ENCODE results near the gene ITSN1. TPM values are rescaled to one million over a fixed set of nuclear protein-coding genes. Genes with fewer than 3 reads are reported as not detected.

ITSN1 gene
- total and polyA plus RNA-seq, 3 donors from 2014 or later: 20.0 to 56.6 (median 48.4) TPM

DNA sequence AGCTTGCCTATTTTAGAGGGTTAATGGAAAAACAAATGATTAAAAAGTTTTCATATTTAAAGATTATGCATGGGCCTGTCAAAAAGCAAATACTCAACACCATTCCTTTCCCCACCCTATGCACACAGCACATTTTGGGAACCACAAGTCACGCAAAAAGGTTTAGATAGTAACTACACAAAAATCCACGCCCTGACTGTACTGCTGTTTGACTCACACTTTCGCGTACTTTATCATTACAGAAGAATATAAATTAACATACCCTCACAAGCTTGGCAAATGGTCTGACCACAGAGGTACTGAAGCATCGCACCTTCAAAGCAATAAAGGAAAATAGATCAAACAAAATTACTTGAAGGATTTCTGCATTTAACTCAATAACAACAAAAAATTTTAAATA, 271.9 kb downstream of the ITSN1 start:
- Histone ChIP-seq H3K9me3 (no peaks in the 10 kb centered on the region), H3K27ac (no peak overlapping the region), H3K4me1 (peaks cover 6% of the 10 kb centered on the region), H3K27me3 (no peaks in the 10 kb centered on the region), H3K36me3 (ENCODE audit: low read depth, missing control alignments) (no peaks in the 10 kb centered on the region), H3K4me3 (no peak overlapping the region)
- TF ChIP-seq, protein P1, sequence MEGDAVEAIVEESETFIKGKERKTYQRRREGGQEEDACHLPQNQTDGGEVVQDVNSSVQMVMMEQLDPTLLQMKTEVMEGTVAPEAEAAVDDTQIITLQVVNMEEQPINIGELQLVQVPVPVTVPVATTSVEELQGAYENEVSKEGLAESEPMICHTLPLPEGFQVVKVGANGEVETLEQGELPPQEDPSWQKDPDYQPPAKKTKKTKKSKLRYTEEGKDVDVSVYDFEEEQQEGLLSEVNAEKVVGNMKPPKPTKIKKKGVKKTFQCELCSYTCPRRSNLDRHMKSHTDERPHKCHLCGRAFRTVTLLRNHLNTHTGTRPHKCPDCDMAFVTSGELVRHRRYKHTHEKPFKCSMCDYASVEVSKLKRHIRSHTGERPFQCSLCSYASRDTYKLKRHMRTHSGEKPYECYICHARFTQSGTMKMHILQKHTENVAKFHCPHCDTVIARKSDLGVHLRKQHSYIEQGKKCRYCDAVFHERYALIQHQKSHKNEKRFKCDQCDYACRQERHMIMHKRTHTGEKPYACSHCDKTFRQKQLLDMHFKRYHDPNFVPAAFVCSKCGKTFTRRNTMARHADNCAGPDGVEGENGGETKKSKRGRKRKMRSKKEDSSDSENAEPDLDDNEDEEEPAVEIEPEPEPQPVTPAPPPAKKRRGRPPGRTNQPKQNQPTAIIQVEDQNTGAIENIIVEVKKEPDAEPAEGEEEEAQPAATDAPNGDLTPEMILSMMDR (IDR thresholded peaks at IDR 0.05): no peak
- DNase-seq: no peak
- 76 to 87% methylated on average over 5 of the region's 5 CpGs for WGBS, 2 donors
- intact Hi-C loops (cut with DNase I; ENCODE audit: low total_unique reads): no loop called here

GRCh38 chr21:33915368-33916199, 273.3 kb downstream of the ITSN1 start, which contains the start of gene ATP5PO:
ATP5PO (minus strand) TSS chr21:33915804; CDS start chr21:33915763, 41 bp downstream.
- H3K9me3 ChIP-seq: no peaks in the 10 kb centered on the region
- peak within 1 kb of the TSS; percentile 79 to 98 for H3K4me3 ChIP-seq
- intact Hi-C loops (cut with DNase I; ENCODE audit: low total_unique reads): no loop called here
- DNase-seq: peak; percentile 98
- H3K36me3 ChIP-seq (ENCODE audit: low read depth, missing control alignments): no peaks in the 10 kb centered on the region
- no peaks in the 10 kb centered on the region for H3K27me3 ChIP-seq
- peak within 1 kb of the TSS; percentile 80 to 87 for H3K27ac ChIP-seq
- 1% methylated on average over 27 to 42 of the region's 45 CpGs for WGBS, 2 donors
- TF ChIP-seq POLR2A (IDR thresholded peaks at IDR 0.05): peak; percentile 28
- TF ChIP-seq, protein P1 (IDR thresholded peaks at IDR 0.05): no peak
- peaks cover 6% of the 10 kb centered on the region for H3K4me1 ChIP-seq

DNA sequence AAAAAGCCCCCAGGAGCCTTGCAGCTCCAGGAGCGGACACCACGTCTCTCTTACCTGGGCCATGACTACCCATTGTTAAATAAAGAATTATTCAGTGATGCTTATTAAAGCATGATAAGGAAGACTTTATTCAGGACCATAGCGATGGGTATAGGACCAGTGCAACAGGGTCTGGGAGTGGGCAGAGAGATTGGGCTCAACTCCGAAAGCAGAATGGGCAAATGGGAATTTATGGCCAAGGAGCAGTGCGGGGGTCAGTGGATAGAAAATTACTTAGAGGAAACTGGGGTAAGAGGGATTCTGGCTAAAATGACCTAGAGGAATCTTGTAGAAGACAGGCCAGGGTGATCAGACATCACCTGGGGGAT, 273.9 kb downstream of the ITSN1 start:
- Histone ChIP-seq H3K4me3 (peak overlapping the region; percentile 79 to 98), H3K36me3 (ENCODE audit: low read depth, missing control alignments) (no peaks in the 10 kb centered on the region), H3K4me1 (peaks cover 6% of the 10 kb centered on the region), H3K27me3 (no peaks in the 10 kb centered on the region), H3K9me3 (no peaks in the 10 kb centered on the region), H3K27ac (peak overlapping the region in 1 of 2 donors; percentile 87)
- DNase-seq: no peak
- intact Hi-C loops (cut with DNase I; ENCODE audit: low total_unique reads): no loop called here
- 43 to 46% methylated on average over 5 of the region's 5 CpGs for WGBS, 2 donors
- TF ChIP-seq POLR2A (IDR thresholded peaks at IDR 0.05): no peak
- TF ChIP-seq, protein P1 (IDR thresholded peaks at IDR 0.05): no peak

DNA sequence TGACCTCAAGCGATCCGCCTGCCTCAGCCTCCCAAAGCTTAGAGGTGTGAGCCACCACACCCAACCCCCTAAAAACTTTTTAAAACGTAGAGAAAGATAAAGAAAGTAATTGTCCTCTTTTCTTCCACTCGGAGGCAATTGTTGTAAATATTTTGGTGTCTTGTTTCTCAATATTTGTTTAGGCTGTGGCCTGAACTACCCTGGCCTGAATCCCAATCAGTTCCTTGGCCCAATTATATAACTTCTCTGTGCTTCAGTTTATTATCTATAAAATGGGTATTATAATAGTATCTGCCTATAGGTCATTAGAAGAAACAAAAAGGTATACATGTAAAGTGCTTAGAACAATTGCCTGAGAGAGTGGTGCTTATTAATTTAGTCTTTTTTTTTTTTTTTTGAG, 275.1 kb downstream of the ITSN1 start:
- H3K9me3 ChIP-seq: no peaks in the 10 kb centered on the region
- DNase-seq: no peak
- WGBS, 2 donors: 84 to 89% methylated on average over 4 of the region's 4 CpGs
- intact Hi-C loops (cut with DNase I; ENCODE audit: low total_unique reads): no loop called here
- no peak overlapping the region for H3K4me3 ChIP-seq
- H3K27me3 ChIP-seq: no peaks in the 10 kb centered on the region
- no peak for TF ChIP-seq POLR2A (IDR thresholded peaks at IDR 0.05)
- TF ChIP-seq, protein P1 (IDR thresholded peaks at IDR 0.05): no peak
- H3K4me1 ChIP-seq: peaks cover 6% of the 10 kb centered on the region
- H3K27ac ChIP-seq: no peak overlapping the region
- no peaks in the 10 kb centered on the region for H3K36me3 ChIP-seq (ENCODE audit: low read depth, missing control alignments)
